SK-N-DZ (cell line): ENCODE results near the gene GOLGA3.
"Not testable (repeated sequence)": the region's sequence is repeated elsewhere in the genome, so short reads cannot be mapped to it uniquely, and the experiment has no call there.

Source experiments
- DNase-seq: peaks from one replicate; pipeline ENCODE4 v3.0.0-alpha.2; 2015; ENCODE audit warnings: low spot score

Gene GOLGA3

GRCh38 chr12:132847363-132848356, 19.0 kb upstream of the GOLGA3 start:
- DNase-seq: no peak

GRCh38 chr12:132844681-132845080, 16.0 kb upstream of the GOLGA3 start:
- not testable (repeated sequence) for DNase-seq

GRCh38 chr12:132842449-132843045, 13.9 kb upstream of the GOLGA3 start:
- DNase-seq: no peak

GRCh38 chr12:132841151-132841550, 12.5 kb upstream of the GOLGA3 start:
- DNase-seq: no peak

GRCh38 chr12:132840536-132840935, 11.9 kb upstream of the GOLGA3 start:
- DNase-seq: no peak

GRCh38 chr12:132839558-132840235, 11.0 kb upstream of the GOLGA3 start:
- DNase-seq: no peak

GRCh38 chr12:132838410-132839080, 9.9 kb upstream of the GOLGA3 start:
- DNase-seq: no peak

- DNase-seq: no peak
These were observed 9.2 kb upstream of the GOLGA3 start for GRCh38 chr12:132837693-132838409.

GRCh38 chr12:132836795-132837331, 8.2 kb upstream of the GOLGA3 start:
- no peak for DNase-seq

GRCh38 chr12:132836230-132836629, 7.6 kb upstream of the GOLGA3 start:
- not testable (repeated sequence) for DNase-seq

GRCh38 chr12:132835076-132836025, 6.7 kb upstream of the GOLGA3 start:
- DNase-seq: no peak

GRCh38 chr12:132834181-132834711, 5.6 kb upstream of the GOLGA3 start:
- no peak for DNase-seq

GRCh38 chr12:132833341-132833740, 4.7 kb upstream of the GOLGA3 start:
- no peak for DNase-seq

- no peak for DNase-seq
These were observed 3.1 kb upstream of the GOLGA3 start for GRCh38 chr12:132831771-132832170.

- DNase-seq: peak; percentile 24
These were observed 636 bp downstream of the GOLGA3 start for GRCh38 chr12:132827763-132828703.

GRCh38 chr12:132825861-132826260, 2.8 kb downstream of the GOLGA3 start:
- no peak for DNase-seq

GRCh38 chr12:132825089-132825488, 3.6 kb downstream of the GOLGA3 start:
- no peak for DNase-seq

- no peak for DNase-seq
These were observed 4.6 kb downstream of the GOLGA3 start for GRCh38 chr12:132824053-132824452.
